A549 (cell line): Measurements from ENCODE around the gene SEPTIN10. TPM values are rescaled to one million over a fixed set of nuclear protein-coding genes. Genes with fewer than 3 reads are reported as not detected.

Experiments used
- ATAC-seq, 2 experiments: fragments of 200-7000 bp in 1 of 2; fragments of >200 bp in 1 of 2; cut with Nextera tagmentation in 1 of 2; cut with Tn5 transposase in 1 of 2; 3 replicates each; pipeline versions ENCODE4 v1.8.0 to v1.9.1; 2018 to 2020; ENCODE audit warnings: mild to moderate bottlenecking in 1 of 2, moderate library complexity in 1 of 2
- CTCF ChIA-PET: fragments of 300-600 bp; sonication (Branson Sonifier 250); formaldehyde crosslinking; extraction: SDS; loops from one replicate; lab custom pipeline; 2021; ENCODE audit warnings: antibody characterized with exemption, inconsistent platforms; lab: Yijun Ruan, JAX
- POLR2A ChIA-PET: fragments of 350-600 bp; formaldehyde crosslinking; extraction: SDS; loops from one replicate; lab custom pipeline; 2021; ENCODE audit warnings: antibody characterized with exemption, inconsistent platforms; lab: Yijun Ruan, JAX
- DNase-seq, 2 experiments: peaks; one replicate each; pipeline versions ENCODE4 v3.0.0 to v3.0.0-alpha.2; 2011 to 2016; ENCODE audit warnings: low read depth in 1 of 2, low spot score in 1 of 2
- FAIRE-seq: peaks from 2 replicates; lab custom pipeline; 2011; peaks lifted over from hg19 to GRCh38; lab: Jason Lieb, UNC
- H3K27ac ChIP-seq, 2 experiments: fragments of >200 bp; sonication (Bioruptor Twin); formaldehyde crosslinking; 3 replicates each; pipeline ENCODE4 v1.5.1; 2016 to 2017
- H3K4me1 ChIP-seq: fragments of >200 bp; sonication (Bioruptor Twin); formaldehyde crosslinking; 3 replicates; pipeline ENCODE4 v1.6.1; 2016
- H3K4me2 ChIP-seq: fragments of >200 bp; sonication (Bioruptor Twin); formaldehyde crosslinking; 3 replicates; pipeline ENCODE4 v1.6.1; 2016
- H3K4me3 ChIP-seq: fragments of >200 bp; sonication (Bioruptor Twin); formaldehyde crosslinking; 3 replicates; pipeline ENCODE4 v1.5.1; 2016
- H3K9me3 ChIP-seq: fragments of >200 bp; sonication (Bioruptor Twin); formaldehyde crosslinking; 3 replicates; pipeline ENCODE4 v1.6.1; 2016
- ATOH8 ChIP-seq: fragments of 250-450 bp; sonication (Bioruptor Pico); IDR thresholded peaks from 2 replicates; pipeline ENCODE4 v1.5.0; 2020; ENCODE audit warnings: low read depth, mild to moderate bottlenecking, moderate library complexity
- BHLHE40 ChIP-seq: IDR thresholded peaks from 2 replicates; pipeline ENCODE4 v1.6.1; 2012; ENCODE audit warnings: low read depth, low read length, inconsistent platforms
- CBX2 ChIP-seq: fragments of 200-600 bp; sonication (generic); IDR thresholded peaks from 2 replicates; pipeline ENCODE4 v1.6.1; 2016; ENCODE audit warnings: low read depth, mild to moderate bottlenecking, borderline replicate concordance
- CHD2 ChIP-seq: fragments of 150-350 bp; IDR thresholded peaks from 2 replicates; pipeline ENCODE4 v1.6.1; 2014; ENCODE audit warnings: low read length; ENCODE audit not compliant: partially characterized antibody
- CHD4 ChIP-seq: fragments of 200-600 bp; sonication (generic); IDR thresholded peaks from 2 replicates; pipeline ENCODE4 v1.6.1; 2016; ENCODE audit warnings: antibody characterized with exemption, mild to moderate bottlenecking, borderline replicate concordance
- E2F6 ChIP-seq: IDR thresholded peaks from 2 replicates; pipeline ENCODE4 v1.6.1; 2012; ENCODE audit warnings: low read depth, borderline replicate concordance
- EHF ChIP-seq: fragments of 250-450 bp; sonication (Bioruptor Pico); IDR thresholded peaks from 2 replicates; pipeline ENCODE4 v1.5.0; 2020; ENCODE audit warnings: mild to moderate bottlenecking
- ELK1 ChIP-seq: fragments of 150-350 bp; IDR thresholded peaks from 2 replicates; pipeline ENCODE4 v1.6.1; 2014; ENCODE audit warnings: low read depth, mild to moderate bottlenecking, low read length
- EP300 ChIP-seq, 2 experiments: fragments of >200 bp; sonication (Bioruptor Twin); formaldehyde crosslinking; IDR thresholded peaks; 2 replicates in 1 of 2; 3 replicates in 1 of 2; pipeline ENCODE4 v1.6.1; 2016 to 2017
- ESRRA ChIP-seq: fragments of 150-350 bp; IDR thresholded peaks from 2 replicates; pipeline ENCODE4 v1.6.1; 2014; ENCODE audit warnings: mild to moderate bottlenecking, low read length, borderline replicate concordance
- FOXS1 ChIP-seq: fragments of 250-450 bp; sonication (Bioruptor Pico); IDR thresholded peaks from 2 replicates; pipeline ENCODE4 v1.5.0; 2020; ENCODE audit warnings: mild to moderate bottlenecking, moderate library complexity
- GATA3 ChIP-seq: IDR thresholded peaks from 2 replicates; pipeline ENCODE4 v1.6.1; 2012; ENCODE audit warnings: borderline replicate concordance
- HDAC2 ChIP-seq: fragments of 200-600 bp; sonication (generic); IDR thresholded peaks from 2 replicates; pipeline ENCODE4 v1.6.1; 2016
- HOXB13 ChIP-seq: fragments of 250-450 bp; sonication (Bioruptor Pico); IDR thresholded peaks from 2 replicates; pipeline ENCODE4 v1.5.0; 2020; ENCODE audit warnings: low read depth, mild to moderate bottlenecking, moderate library complexity
- HOXB5 ChIP-seq: fragments of 250-450 bp; sonication (Bioruptor Pico); IDR thresholded peaks from 2 replicates; pipeline ENCODE4 v1.5.0; 2020; ENCODE audit warnings: mild to moderate bottlenecking, moderate library complexity
- MAFK ChIP-seq: fragments of 450-650 bp; IDR thresholded peaks from 2 replicates; pipeline ENCODE4 v1.6.1; 2014; ENCODE audit not compliant: partially characterized antibody
- PBX3 ChIP-seq: IDR thresholded peaks from 2 replicates; pipeline ENCODE4 v1.6.1; 2012
- PHF8 ChIP-seq: fragments of 200-600 bp; sonication (generic); IDR thresholded peaks from 2 replicates; pipeline ENCODE4 v1.6.1; 2016; ENCODE audit warnings: low read depth, mild to moderate bottlenecking, antibody characterized with exemption, moderate library complexity, borderline replicate concordance
- POLR2A ChIP-seq: IDR thresholded peaks from 2 replicates; pipeline ENCODE4 v1.6.1; 2012; ENCODE audit warnings: mild to moderate bottlenecking, low read length
- POLR2AphosphoS2 ChIP-seq: conservative IDR thresholded peaks from 2 replicates; pipeline ENCODE4 v1.6.1; 2012; ENCODE audit warnings: low read length, improper control_type of control experiment, inconsistent platforms
- RARB ChIP-seq: fragments of 250-450 bp; sonication (Bioruptor Pico); IDR thresholded peaks from 2 replicates; pipeline ENCODE4 v1.8.0; 2021; ENCODE audit warnings: mild to moderate bottlenecking, moderate library complexity
- RFX5 ChIP-seq: fragments of 450-650 bp; IDR thresholded peaks from 2 replicates; pipeline ENCODE4 v1.7.1; 2014; ENCODE audit warnings: antibody characterized with exemption, mild to moderate bottlenecking, moderate library complexity
- SMC3 ChIP-seq: fragments of >200 bp; sonication (Bioruptor Twin); formaldehyde crosslinking; IDR thresholded peaks from 3 replicates; pipeline ENCODE4 v1.6.1; 2018; ENCODE audit warnings: inconsistent platforms
- TFCP2L1 ChIP-seq: fragments of 250-450 bp; sonication (Bioruptor Pico); IDR thresholded peaks from 2 replicates; pipeline ENCODE4 v1.5.0; 2021; ENCODE audit warnings: mild to moderate bottlenecking
- USF2 ChIP-seq: fragments of 450-650 bp; IDR thresholded peaks from 2 replicates; pipeline ENCODE4 v1.6.1; 2014; ENCODE audit warnings: antibody characterized with exemption
- WGBS: methylation state at CpG from one replicate; pipeline ENCODE4 v1.1.6; 2017; ENCODE audit errors: missing lambda C conversion rate; 5-methylcytosine and 5-hydroxymethylcytosine counted together
- polyA plus RNA-seq, 4 experiments: library from polyadenylated mRNA; depleted of rRNA in 3 of 4; stranded (reverse); fragments of >200 nt; fragmentation: RNase III in 1 of 4; extraction: RNeasy Plus Mini Kit Qiagen cat#74134 plus additional on column Dnase treatment in 1 of 4; gene quantifications; 2 replicates in 3 of 4; 3 replicates in 1 of 4; pipeline ENCODE4 v1.2.3, GENCODE V29; 2011 to 2017
- TF ChIP-seq, protein P1 (sequence below): fragments of >200 bp; sonication (Bioruptor Twin); formaldehyde crosslinking; IDR thresholded peaks from 2 replicates; pipeline ENCODE4 v1.6.1; 2016

The SEPTIN10 gene
- polyA plus RNA-seq, 2 of the 4 experiments (the other 2 are of a cell fraction): 87.6 to 95.0 TPM

DNA sequence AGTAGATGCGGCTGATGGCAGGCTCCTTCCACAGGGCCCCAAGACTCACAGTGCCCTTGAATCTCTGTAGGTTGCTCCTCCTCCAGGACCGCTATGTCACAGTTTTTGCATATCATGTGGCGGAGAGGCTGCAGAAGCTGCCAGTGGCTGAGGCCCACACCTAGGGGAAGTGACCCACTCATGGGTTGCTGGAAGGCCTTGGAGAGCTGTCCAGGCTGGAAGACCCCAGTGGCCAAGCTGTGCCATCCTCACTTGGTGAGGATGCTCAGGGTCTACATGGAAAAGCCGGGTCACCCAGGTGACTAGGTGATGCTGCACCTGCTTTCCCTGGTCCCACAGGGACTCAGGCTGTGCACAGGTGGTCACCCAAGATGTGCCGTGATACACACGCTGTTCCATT, 90.6 kb downstream of the SEPTIN10 start:
- H3K4me3 ChIP-seq: no peak overlapping the region
- H3K9me3 ChIP-seq: no peaks in the 10 kb centered on the region
- H3K4me2 ChIP-seq: no peak overlapping the region
- no peak for DNase-seq
- TF ChIP-seq USF2: no peak
- TF ChIP-seq SMC3: no peak
- TF ChIP-seq HOXB13 (CRISPR knock-in tag): no peak
- no peak for TF ChIP-seq ESRRA
- TF ChIP-seq, protein P1, sequence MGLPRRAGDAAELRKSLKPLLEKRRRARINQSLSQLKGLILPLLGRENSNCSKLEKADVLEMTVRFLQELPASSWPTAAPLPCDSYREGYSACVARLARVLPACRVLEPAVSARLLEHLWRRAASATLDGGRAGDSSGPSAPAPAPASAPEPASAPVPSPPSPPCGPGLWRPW: no peak
- no peak for TF ChIP-seq EHF
- no peak for TF ChIP-seq RFX5
- no peak for TF ChIP-seq FOXS1 (CRISPR knock-in tag)
- TF ChIP-seq ELK1: no peak
- no peak for TF ChIP-seq ATOH8 (CRISPR knock-in tag)
- TF ChIP-seq E2F6: no peak
- TF ChIP-seq POLR2A: no peak
- no peak for TF ChIP-seq RARB
- TF ChIP-seq POLR2AphosphoS2: no peak
- no peak for TF ChIP-seq HDAC2
- ATAC-seq: no peak; a peak in 1 of 6 replicates
- H3K4me1 ChIP-seq: no peaks in the 10 kb centered on the region
- FAIRE-seq: no peak
- no peak overlapping the region for H3K27ac ChIP-seq
- ChIA-PET POLR2A (no interaction called here), CTCF (interaction anchor here (1.0 to 1.5 kb wide), 4 partner anchors 9 to 211 kb away, joined by 3 to 6 read pairs (median 4); no protein-coding TSS in a partner anchor)
- WGBS: 68% methylated on average over 5 of the region's 6 CpGs

DNA sequence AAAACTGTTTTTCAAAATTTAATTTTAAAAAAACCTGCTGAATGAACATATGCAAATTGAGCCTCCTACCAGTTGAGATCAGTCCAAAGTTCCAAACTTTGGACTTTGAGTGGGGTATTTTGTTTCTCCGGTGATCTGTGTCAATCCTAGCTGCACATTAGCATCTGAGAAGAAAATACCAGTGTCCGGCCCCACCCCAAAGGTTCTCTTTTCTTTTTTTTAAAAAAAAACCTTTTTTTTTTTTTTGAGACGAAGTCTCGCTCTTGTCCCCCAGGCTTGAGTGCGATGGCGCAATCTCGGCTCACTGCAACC, 91.7 kb downstream of the SEPTIN10 start:
- TF ChIP-seq CBX2 (no peak), TFCP2L1 (no peak), MAFK (no peak), CHD2 (no peak), PHF8 (no peak), GATA3 (no peak), EP300 (IDR thresholded peaks at IDR 0.05) (no peak), BHLHE40 (no peak), PBX3 (no peak), FOXS1 (CRISPR knock-in tag) (no peak), CHD4 (no peak), HOXB5 (no peak), POLR2A (no peak)
- TF ChIP-seq, protein P1: no peak
- ChIA-PET POLR2A (no interaction called here), CTCF (interaction anchor here (0.6 to 1.9 kb wide), 4 partner anchors 12 to 394 kb away, joined by 3 to 11 read pairs (median 6); no protein-coding TSS in a partner anchor)
- H3K4me2 ChIP-seq: no peak overlapping the region
- DNase-seq (no peak), ATAC-seq (no peak), FAIRE-seq (no peak)
- 83% methylated on average over 7 of the region's 7 CpGs for WGBS
- no peaks in the 10 kb centered on the region for H3K4me1 ChIP-seq
- no peak overlapping the region for H3K27ac ChIP-seq
- no peaks in the 10 kb centered on the region for H3K9me3 ChIP-seq
- no peak overlapping the region for H3K4me3 ChIP-seq
